BLaER1 (cell line): ENCODE results near the gene SELENOK.

Experiments
- H3K27ac ChIP-seq: shearing (Covaris generic); formaldehyde crosslinking; 2 replicates; pipeline ENCODE4 v1.8.1; 2022
- H3K27me3 ChIP-seq: shearing (Covaris generic); formaldehyde crosslinking; 2 replicates; pipeline ENCODE4 v1.8.1; 2022
- H3K36me3 ChIP-seq: shearing (Covaris generic); formaldehyde crosslinking; 2 replicates; pipeline ENCODE4 v1.8.1; 2022
- H3K4me1 ChIP-seq: shearing (Covaris generic); formaldehyde crosslinking; 2 replicates; pipeline ENCODE4 v1.8.1; 2022
- H3K4me2 ChIP-seq: shearing (Covaris generic); formaldehyde crosslinking; 2 replicates; pipeline ENCODE4 v1.8.1; 2022
- H3K4me3 ChIP-seq: shearing (Covaris generic); formaldehyde crosslinking; 2 replicates; pipeline ENCODE4 v1.8.1; 2022
- H3K9ac ChIP-seq: shearing (Covaris generic); formaldehyde crosslinking; 2 replicates; pipeline ENCODE4 v1.8.1; 2022
- H3K9me3 ChIP-seq: shearing (Covaris generic); formaldehyde crosslinking; 2 replicates; pipeline ENCODE4 v1.8.1; 2022
- H4K20me1 ChIP-seq: shearing (Covaris generic); formaldehyde crosslinking; 2 replicates; pipeline ENCODE4 v1.8.1; 2022
- Cebpa-rat ChIP-seq: shearing (Covaris generic); IDR thresholded peaks from 2 replicates; pipeline ENCODE4 v1.8.1; 2022

SELENOK gene

GRCh38 chr3:53844262-53845102 lies 47.2 kb downstream of the SELENOK start:
- H3K27me3 ChIP-seq: peaks cover 40% of the 10 kb centered on the region
- no peak overlapping the region for H3K27ac ChIP-seq
- H3K9me3 ChIP-seq: peaks cover 22% of the 10 kb centered on the region
- no peak overlapping the region for H3K9ac ChIP-seq
- H3K4me2 ChIP-seq: no peak overlapping the region; the same call in 1 of the 2 replicates
- TF ChIP-seq Cebpa-rat: no peak
- H3K36me3 ChIP-seq: no peaks in the 10 kb centered on the region
- no peaks in the 10 kb centered on the region for H4K20me1 ChIP-seq
- H3K4me3 ChIP-seq: no peak overlapping the region
- H3K4me1 ChIP-seq: peaks cover 9% of the 10 kb centered on the region

GRCh38 chr3:53843195-53844177 lies 48.2 kb downstream of the SELENOK start:
- H3K9ac ChIP-seq: no peak overlapping the region
- H3K27ac ChIP-seq: no peak overlapping the region
- peaks cover 9% of the 10 kb centered on the region for H3K4me1 ChIP-seq
- no peak overlapping the region for H3K4me3 ChIP-seq
- no peak for TF ChIP-seq Cebpa-rat
- peaks cover 40% of the 10 kb centered on the region for H3K27me3 ChIP-seq
- H3K9me3 ChIP-seq: peaks cover 22% of the 10 kb centered on the region
- no peaks in the 10 kb centered on the region for H4K20me1 ChIP-seq
- H3K36me3 ChIP-seq: no peaks in the 10 kb centered on the region
- peak overlapping the region; percentile 23 for H3K4me2 ChIP-seq

- TF ChIP-seq Cebpa-rat: no peak
- Histone ChIP-seq H3K4me1 (peaks cover 9% of the 10 kb centered on the region), H3K9me3 (peaks cover 22% of the 10 kb centered on the region), H3K4me2 (no peak overlapping the region), H3K27me3 (peaks cover 40% of the 10 kb centered on the region), H4K20me1 (no peaks in the 10 kb centered on the region), H3K4me3 (no peak overlapping the region), H3K27ac (no peak overlapping the region), H3K9ac (no peak overlapping the region), H3K36me3 (no peaks in the 10 kb centered on the region)
These were observed 49.0 kb downstream of the SELENOK start for GRCh38 chr3:53842436-53843194.

- Histone ChIP-seq H3K4me1 (peaks cover 9% of the 10 kb centered on the region), H3K36me3 (no peaks in the 10 kb centered on the region), H4K20me1 (no peaks in the 10 kb centered on the region), H3K4me3 (no peak overlapping the region), H3K9ac (no peak overlapping the region), H3K4me2 (no peak overlapping the region), H3K27me3 (peaks cover 26% of the 10 kb centered on the region), H3K27ac (no peak overlapping the region), H3K9me3 (peaks cover 13% of the 10 kb centered on the region)
- TF ChIP-seq Cebpa-rat: no peak
These were observed 50.4 kb downstream of the SELENOK start for GRCh38 chr3:53841296-53841695.

- H3K27me3 ChIP-seq: no peaks in the 10 kb centered on the region
- no peak overlapping the region for H3K4me2 ChIP-seq
- H3K36me3 ChIP-seq: no peaks in the 10 kb centered on the region
- no peaks in the 10 kb centered on the region for H3K9me3 ChIP-seq
- H3K9ac ChIP-seq: no peak overlapping the region
- no peak for TF ChIP-seq Cebpa-rat
- no peaks in the 10 kb centered on the region for H3K4me1 ChIP-seq
- no peak overlapping the region for H3K27ac ChIP-seq
- H3K4me3 ChIP-seq: no peak overlapping the region
- no peaks in the 10 kb centered on the region for H4K20me1 ChIP-seq
These were observed 54.3 kb downstream of the SELENOK start for GRCh38 chr3:53837331-53837730.

- Histone ChIP-seq H3K9me3 (no peaks in the 10 kb centered on the region), H4K20me1 (no peaks in the 10 kb centered on the region), H3K9ac (no peak overlapping the region), H3K27ac (no peak overlapping the region), H3K36me3 (no peaks in the 10 kb centered on the region), H3K4me3 (no peak overlapping the region), H3K27me3 (no peaks in the 10 kb centered on the region), H3K4me1 (no peaks in the 10 kb centered on the region), H3K4me2 (no peak overlapping the region)
- TF ChIP-seq Cebpa-rat: no peak
These were observed 55.4 kb downstream of the SELENOK start for GRCh38 chr3:53836084-53836872.

- H3K4me2 ChIP-seq: no peak overlapping the region
- no peaks in the 10 kb centered on the region for H3K36me3 ChIP-seq
- no peaks in the 10 kb centered on the region for H3K9me3 ChIP-seq
- no peak overlapping the region for H3K27ac ChIP-seq
- H3K9ac ChIP-seq: no peak overlapping the region
- H3K27me3 ChIP-seq: no peaks in the 10 kb centered on the region
- no peak for TF ChIP-seq Cebpa-rat
- H4K20me1 ChIP-seq: no peaks in the 10 kb centered on the region
- no peaks in the 10 kb centered on the region for H3K4me1 ChIP-seq
- H3K4me3 ChIP-seq: no peak overlapping the region
These were observed 56.4 kb downstream of the SELENOK start for GRCh38 chr3:53835257-53835656.

- no peak for TF ChIP-seq Cebpa-rat
- Histone ChIP-seq H3K9ac (no peak overlapping the region), H3K9me3 (no peaks in the 10 kb centered on the region), H4K20me1 (no peaks in the 10 kb centered on the region), H3K4me3 (no peak overlapping the region), H3K4me2 (no peak overlapping the region), H3K36me3 (no peaks in the 10 kb centered on the region), H3K27ac (no peak overlapping the region), H3K4me1 (no peaks in the 10 kb centered on the region), H3K27me3 (no peaks in the 10 kb centered on the region)
These were observed 57.1 kb downstream of the SELENOK start for GRCh38 chr3:53834429-53835095.
